ENCODE measurements around the gene ULBP3.
"Not testable (repeated sequence)": the region's sequence is repeated elsewhere in the genome, so short reads cannot be mapped to it uniquely, and the experiment has no call there.

ULBP3 gene

GRCh38 chr6:150075034-150075421, 6.1 kb upstream of the ULBP3 start:
- no peak for DNase-seq (ENCODE audit: low read depth in 1 of 2, low spot score in 1 of 2)
- Histone ChIP-seq H3K27me3 (ENCODE audit: insufficient read depth, poor library complexity, severe bottlenecking) (peaks cover 14% of the 10 kb centered on the region), H3K27ac (replicated peaks) (no peak overlapping the region), H3K4me3 (replicated peaks; ENCODE audit: insufficient read depth, low read length) (no peak overlapping the region)
- TF ChIP-seq SPI1 (IDR thresholded peaks at IDR 0.05; ENCODE audit: borderline replicate concordance, low read depth) = no peak
- no peak for TF ChIP-seq GABPA (IDR thresholded peaks at IDR 0.05; ENCODE audit: low read depth)

GRCh38 chr6:150074396-150075033, 5.6 kb upstream of the ULBP3 start:
- H3K27ac ChIP-seq (replicated peaks); H3K4me3 ChIP-seq (replicated peaks; ENCODE audit: insufficient read depth, low read length); DNase-seq (ENCODE audit: low read depth in 1 of 2, low spot score in 1 of 2): not testable (repeated sequence)
- peaks cover 16% of the 10 kb centered on the region for H3K27me3 ChIP-seq (ENCODE audit: insufficient read depth, poor library complexity, severe bottlenecking)

GRCh38 chr6:150072201-150072600, 3.3 kb upstream of the ULBP3 start:
- no peak overlapping the region for H3K27ac ChIP-seq (replicated peaks)
- DNase-seq (ENCODE audit: low read depth in 1 of 2, low spot score in 1 of 2) = no peak
- H3K4me3 ChIP-seq (replicated peaks; ENCODE audit: insufficient read depth, low read length) = no peak overlapping the region
- peaks cover 29% of the 10 kb centered on the region for H3K27me3 ChIP-seq (ENCODE audit: insufficient read depth, poor library complexity, severe bottlenecking)
- TF ChIP-seq SPI1 (IDR thresholded peaks at IDR 0.05; ENCODE audit: borderline replicate concordance, low read depth) (no peak), GABPA (IDR thresholded peaks at IDR 0.05; ENCODE audit: low read depth) (no peak)

- Histone ChIP-seq H3K4me3 (replicated peaks; ENCODE audit: insufficient read depth, low read length) (no peak overlapping the region), H3K27ac (replicated peaks) (no peak overlapping the region), H3K27me3 (ENCODE audit: insufficient read depth, poor library complexity, severe bottlenecking) (peaks cover 15% of the 10 kb centered on the region)
- no peak for DNase-seq (ENCODE audit: low read depth in 1 of 2, low spot score in 1 of 2)
- no peak for TF ChIP-seq GABPA (IDR thresholded peaks at IDR 0.05; ENCODE audit: low read depth)
Measured at GRCh38 chr6:150070236-150070818, 1.4 kb upstream of the ULBP3 start.

GRCh38 chr6:150069706-150070105, 785 bp upstream of the ULBP3 start:
- no peak for DNase-seq (ENCODE audit: low read depth in 1 of 2, low spot score in 1 of 2)
- TF ChIP-seq REST (IDR thresholded peaks at IDR 0.05; ENCODE audit: insufficient replicate concordance, low read depth) (no peak), CTCF (IDR thresholded peaks at IDR 0.05; ENCODE audit: insufficient read depth, low read length) (no peak)
- peaks cover 15% of the 10 kb centered on the region for H3K27me3 ChIP-seq (ENCODE audit: insufficient read depth, poor library complexity, severe bottlenecking)
- H3K27ac ChIP-seq (replicated peaks) = no peak overlapping the region
- no peak overlapping the region for H3K4me3 ChIP-seq (replicated peaks; ENCODE audit: insufficient read depth, low read length)

- Histone ChIP-seq H3K4me3 (replicated peaks; ENCODE audit: insufficient read depth, low read length) (no peak overlapping the region), H3K27ac (replicated peaks) (no peak overlapping the region), H3K27me3 (ENCODE audit: insufficient read depth, poor library complexity, severe bottlenecking) (peaks cover 15% of the 10 kb centered on the region)
- DNase-seq (ENCODE audit: low read depth in 1 of 2, low spot score in 1 of 2) = no peak
- no peak for TF ChIP-seq CTCF (IDR thresholded peaks at IDR 0.05; ENCODE audit: insufficient read depth, low read length)
- TF ChIP-seq SPI1 (IDR thresholded peaks at IDR 0.05; ENCODE audit: borderline replicate concordance, low read depth) = no peak
- TF ChIP-seq GABPA (IDR thresholded peaks at IDR 0.05; ENCODE audit: low read depth) = no peak
- no peak for TF ChIP-seq REST (IDR thresholded peaks at IDR 0.05; ENCODE audit: insufficient replicate concordance, low read depth)
- TF ChIP-seq POLR2AphosphoS5 (IDR thresholded peaks at IDR 0.05; ENCODE audit: low read depth) = no peak
Measured at GRCh38 chr6:150068151-150068550, 770 bp downstream of the ULBP3 start.
